ENCODE results near the gene EVA1A.

DNA sequence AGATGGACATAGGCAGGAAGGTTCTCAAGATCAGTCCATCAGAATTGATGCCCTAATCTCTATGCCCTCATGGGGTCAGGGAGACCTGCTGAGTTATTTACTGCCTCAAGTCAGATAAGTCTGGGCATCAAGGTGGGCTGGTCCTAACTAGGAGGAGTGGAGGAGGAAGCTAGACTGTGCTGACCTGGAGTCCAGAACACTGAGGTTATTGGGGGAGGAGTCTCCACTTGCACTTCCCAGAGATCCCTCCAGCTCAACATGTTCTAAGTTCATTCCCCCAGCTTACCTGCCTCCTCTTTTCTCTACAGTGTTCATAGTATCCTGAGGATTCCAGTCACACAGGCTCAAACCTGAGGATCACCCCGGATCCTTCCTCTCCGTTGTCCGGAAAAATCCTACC is 19.3 kb downstream of the EVA1A start:
- no peak for TF ChIP-seq CTCF (optimal IDR thresholded peaks at IDR 0.05 in 1 of 3, IDR thresholded peaks at IDR 0.05 in 1 of 3, conservative IDR thresholded peaks at IDR 0.05 in 1 of 3; ENCODE audit: extremely low read depth in 1 of 3, insufficient read depth in 2 of 3, low read length in 3 of 3)
- TF ChIP-seq EZH2 (IDR thresholded peaks at IDR 0.05; ENCODE audit: low read length), result no peak
